Activated CD8-positive, alpha-beta T cell treated with anti-CD3 and anti-CD28 coated beads, Interleukin-2, amount 10 ng/mL, durations not matched to agents 7 days and 5 days (primary cell): Measurements from ENCODE around the gene TCEA2. TPM values are rescaled to one million over a fixed set of nuclear protein-coding genes. Genes with fewer than 3 reads are reported as not detected.

Source experiments
- ATAC-seq: fragments of 150-1000 bp; cut with Tn5 transposase; one replicate; pipeline ENCODE4 v1.10.0; 2021; ENCODE audit warnings: moderate library complexity
- CTCF ChIA-PET: fragments of 350-600 bp; sonication (Branson Sonifier 250); formaldehyde crosslinking; loops from one replicate; lab custom pipeline; 2021; ENCODE audit warnings: antibody characterized with exemption; lab: Charles Lee
- POLR2A ChIA-PET: fragments of 350-600 bp; sonication (Branson Sonifier 250); formaldehyde crosslinking; loops from one replicate; lab custom pipeline; 2021; ENCODE audit warnings: antibody characterized with exemption; lab: Charles Lee
- DNase-seq: peaks from one replicate; pipeline ENCODE4 v3.0.0-alpha.2; 2020
- H3K27ac Mint-ChIP-seq: one replicate; pipeline ENCODE4 v1.8.0; 2021; ENCODE audit warnings: mild to moderate bottlenecking, mixed read lengths
- H3K27me3 Mint-ChIP-seq: one replicate; pipeline ENCODE4 v1.8.0; 2021; ENCODE audit warnings: low read depth, mixed read lengths
- H3K36me3 Mint-ChIP-seq: one replicate; pipeline ENCODE4 v1.8.0; 2021; ENCODE audit warnings: low read depth, mixed read lengths
- H3K4me1 Mint-ChIP-seq: one replicate; pipeline ENCODE4 v1.8.0; 2021; ENCODE audit warnings: low read depth, mixed read lengths
- H3K4me3 Mint-ChIP-seq: one replicate; pipeline ENCODE4 v1.8.0; 2021; ENCODE audit warnings: mild to moderate bottlenecking, mixed read lengths
- H3K9me3 Mint-ChIP-seq: one replicate; pipeline ENCODE4 v1.8.0; 2022; ENCODE audit warnings: mixed read lengths; ENCODE audit not compliant: insufficient read depth
- total RNA-seq, 2 experiments: library from RNA; stranded (reverse); gene quantifications; one replicate each; pipeline ENCODE4 v1.2.3, GENCODE V29; 2021

TCEA2 gene
- total RNA-seq, 2 experiments from 2014 or later = 49.6 to 55.3 TPM

- Mint-ChIP-seq H3K4me3 (peak overlapping the region; percentile 76), H3K27me3 (no peaks in the 10 kb centered on the region), H3K4me1 (peaks cover 81% of the 10 kb centered on the region), H3K9me3 (no peaks in the 10 kb centered on the region), H3K36me3 (peaks cover 21% of the 10 kb centered on the region), H3K27ac (peak overlapping the region; percentile 99)
- ChIA-PET POLR2A (interaction anchor here (0.6 to 6.0 kb wide), 11 partner anchors 13 to 69 kb away, joined by 3 to 77 read pairs (median 4); partner anchors contain the start of genes OPRL1, PRPF6, RGS19 and SAMD10), CTCF (interaction anchor here (0.9 to 7.5 kb wide), 27 partner anchors 10 to 500 kb away, joined by 3 to 197 read pairs (median 9); partner anchors contain the start of genes LKAAEAR1, PRPF6, SAMD10 and SOX18)
- ATAC-seq = no peak
- peak; percentile 47 for DNase-seq
These were observed 25.3 kb upstream of the TCEA2 start for GRCh38 chr20:64037498-64038213.

- no peaks in the 10 kb centered on the region for H3K9me3 Mint-ChIP-seq
- H3K27me3 Mint-ChIP-seq = no peaks in the 10 kb centered on the region
- DNase-seq (peak; percentile 47), ATAC-seq (peak; percentile 31)
- H3K27ac Mint-ChIP-seq = no peak overlapping the region
- peak overlapping the region; percentile 76 for H3K4me3 Mint-ChIP-seq
- H3K36me3 Mint-ChIP-seq = peaks cover 18% of the 10 kb centered on the region
- peaks cover 80% of the 10 kb centered on the region for H3K4me1 Mint-ChIP-seq
- CTCF ChIA-PET = interaction anchor here (0.7 to 7.5 kb wide), 30 partner anchors 9 to 500 kb away, joined by 3 to 197 read pairs (median 8); partner anchors contain the start of genes LKAAEAR1, OPRL1, PRPF6 and RGS19
- POLR2A ChIA-PET = interaction anchor here (0.6 to 6.0 kb wide), 12 partner anchors 13 to 501 kb away, joined by 3 to 77 read pairs (median 4); partner anchors contain the start of genes LIME1, PRPF6, PTK6 and SAMD10
These were observed 24.8 kb upstream of the TCEA2 start for GRCh38 chr20:64038224-64038564.

GRCh38 chr20:64038565-64039292 lies 24.3 kb upstream of the TCEA2 start:
- DNase-seq = peak; percentile 84
- Mint-ChIP-seq H3K27me3 (no peaks in the 10 kb centered on the region), H3K27ac (peak overlapping the region; percentile 78), H3K36me3 (peaks cover 15% of the 10 kb centered on the region), H3K4me1 (peaks cover 76% of the 10 kb centered on the region), H3K9me3 (no peaks in the 10 kb centered on the region), H3K4me3 (peak overlapping the region; percentile 76)
- ATAC-seq = peak; percentile 76
- ChIA-PET POLR2A (interaction anchor here (0.6 to 6.0 kb wide), 16 partner anchors 14 to 501 kb away, joined by 3 to 77 read pairs (median 3); partner anchors contain the start of genes LIME1, PRPF6, PTK6 and SAMD10), CTCF (interaction anchor here (0.7 to 7.5 kb wide), 33 partner anchors 9 to 504 kb away, joined by 3 to 197 read pairs (median 7); partner anchors contain the start of genes LKAAEAR1, OPRL1, PRPF6 and RGS19)

- ATAC-seq = no peak
- Mint-ChIP-seq H3K4me1 (peaks cover 71% of the 10 kb centered on the region), H3K9me3 (no peaks in the 10 kb centered on the region), H3K36me3 (peaks cover 7% of the 10 kb centered on the region), H3K4me3 (peak overlapping the region; percentile 76), H3K27me3 (no peaks in the 10 kb centered on the region), H3K27ac (peak overlapping the region; percentile 49)
- POLR2A ChIA-PET = interaction anchor here (0.9 to 6.0 kb wide), 11 partner anchors 15 to 303 kb away, joined by 3 to 77 read pairs (median 3); partner anchors contain the start of genes LIME1, PRPF6, SAMD10 and TCEA2
- CTCF ChIA-PET = interaction anchor here (0.7 to 7.5 kb wide), 23 partner anchors 12 to 505 kb away, joined by 3 to 197 read pairs (median 12); partner anchors contain the start of genes LKAAEAR1, PRPF6, SAMD10 and SOX18
- no peak for DNase-seq
These were observed 23.5 kb upstream of the TCEA2 start for GRCh38 chr20:64039293-64040160.

DNA sequence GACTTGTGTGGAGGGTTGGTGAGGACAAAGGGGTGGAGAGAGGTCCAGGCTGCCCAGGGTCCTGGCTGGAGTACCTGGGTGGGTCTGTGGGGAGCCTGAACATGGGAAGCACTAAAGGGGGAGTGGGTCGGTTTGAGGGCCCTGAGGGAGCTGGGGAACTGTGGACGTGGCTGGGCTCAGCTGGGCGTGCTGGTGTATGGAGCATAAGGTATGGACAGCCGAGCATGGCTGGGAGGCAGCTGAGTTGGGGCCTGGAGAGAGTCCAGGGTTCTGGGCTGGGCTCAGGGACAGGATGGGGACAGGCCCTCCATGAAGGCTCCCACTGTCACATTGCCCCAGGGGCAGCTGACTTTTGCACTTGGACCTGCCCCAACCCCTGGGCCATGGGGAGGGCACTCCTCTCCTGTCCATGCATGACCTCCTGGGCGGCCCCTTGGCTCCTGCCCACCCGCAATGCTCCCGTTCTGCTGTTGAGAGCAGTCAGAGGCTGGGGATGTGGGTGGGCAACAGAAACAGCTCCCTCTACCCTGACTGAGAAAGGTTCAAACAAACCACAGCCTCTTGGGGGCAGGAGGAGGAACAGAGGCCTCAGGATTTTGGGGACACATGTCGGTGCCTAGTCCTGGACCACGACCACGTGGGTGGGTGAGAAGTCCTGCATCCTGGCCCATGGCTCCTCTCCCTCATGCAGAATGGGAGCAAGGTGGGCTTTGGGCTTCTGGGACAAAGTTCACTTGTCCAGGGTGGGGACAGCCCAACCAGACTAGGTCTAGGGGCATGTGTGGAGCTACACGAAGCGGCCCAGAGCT lies 22.6 kb upstream of the TCEA2 start:
- Mint-ChIP-seq H3K27me3 (no peaks in the 10 kb centered on the region), H3K36me3 (peaks cover under 1% of the 10 kb centered on the region), H3K4me3 (no peak overlapping the region), H3K4me1 (peaks cover 65% of the 10 kb centered on the region), H3K27ac (peak overlapping the region; percentile 69), H3K9me3 (no peaks in the 10 kb centered on the region)
- ATAC-seq (no peak), DNase-seq (no peak)
- ChIA-PET POLR2A (interaction anchor here (0.9 to 6.0 kb wide), 3 partner anchors 37 to 84 kb away, joined by 3 to 77 read pairs (median 4); partner anchors contain the start of genes PRPF6, SAMD10 and UCKL1), CTCF (interaction anchor here (0.9 to 7.5 kb wide), 12 partner anchors 11 to 80 kb away, joined by 4 to 197 read pairs (median 19); partner anchors contain the start of genes PRPF6, SAMD10, SOX18 and TCEA2)

DNA sequence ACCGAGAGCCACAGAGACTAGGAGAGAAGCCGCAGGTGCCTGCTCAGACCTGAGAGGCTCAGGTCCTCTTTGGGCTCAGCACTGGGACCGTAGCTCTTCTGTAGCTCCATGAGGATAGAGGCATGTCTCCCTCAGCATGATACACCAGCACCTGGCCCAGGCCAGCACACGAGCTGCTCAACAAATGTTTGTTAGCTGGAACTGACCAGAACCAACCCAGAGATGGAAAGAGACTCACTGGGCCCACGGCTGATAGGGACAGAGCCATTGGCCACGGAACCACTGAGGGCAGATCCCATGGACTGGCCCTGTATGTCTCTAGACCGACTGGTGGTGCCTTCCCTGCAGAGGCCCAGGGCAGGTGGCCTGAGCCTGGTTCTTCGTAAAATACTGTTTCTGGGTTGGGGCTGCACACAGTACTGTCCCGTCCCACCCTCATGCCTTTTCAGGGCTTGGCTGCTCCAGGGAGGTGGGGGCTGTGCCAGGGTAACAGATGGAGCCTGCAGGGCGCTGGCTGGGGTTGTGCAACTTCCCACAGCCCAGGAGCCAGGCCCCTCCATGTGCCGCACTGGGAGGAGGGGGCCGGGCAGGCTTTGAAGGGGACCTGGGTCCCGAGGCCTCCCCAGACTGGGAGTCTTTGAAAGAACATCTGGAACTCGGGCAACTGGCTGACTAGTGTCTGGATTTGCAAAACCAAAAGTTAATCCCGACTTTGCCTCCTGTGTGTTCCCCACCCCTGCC lies 21.8 kb upstream of the TCEA2 start:
- no peak for DNase-seq
- ChIA-PET POLR2A (interaction anchor here (1.5 to 6.0 kb wide), 2 partner anchors 13 to 60 kb away, joined by 3 to 77 read pairs; partner anchors contain the start of genes PRPF6 and SAMD10), CTCF (interaction anchor here (0.6 to 7.5 kb wide), 6 partner anchors 11 to 1795 kb away, joined by 4 to 197 read pairs (median 30); partner anchors contain the start of genes PRPF6, SAMD10 and SOX18)
- H3K9me3 Mint-ChIP-seq = no peaks in the 10 kb centered on the region
- ATAC-seq = no peak
- peaks cover 65% of the 10 kb centered on the region for H3K4me1 Mint-ChIP-seq
- peak overlapping the region; percentile 69 for H3K27ac Mint-ChIP-seq
- H3K27me3 Mint-ChIP-seq = peaks cover 6% of the 10 kb centered on the region
- peak overlapping the region; percentile 61 for H3K4me3 Mint-ChIP-seq
- no peaks in the 10 kb centered on the region for H3K36me3 Mint-ChIP-seq

GRCh38 chr20:64041781-64042053 lies 21.3 kb upstream of the TCEA2 start:
- POLR2A ChIA-PET = interaction anchor here (1.5 kb wide), 1 partner anchor 13 kb away, joined by 3 read pairs; no protein-coding TSS in a partner anchor

GRCh38 chr20:64042054-64042781 lies 20.8 kb upstream of the TCEA2 start:
- no peak for DNase-seq
- H3K4me1 Mint-ChIP-seq = peaks cover 60% of the 10 kb centered on the region
- H3K27ac Mint-ChIP-seq = peak overlapping the region; percentile 44
- peak overlapping the region; percentile 61 for H3K4me3 Mint-ChIP-seq
- no peaks in the 10 kb centered on the region for H3K36me3 Mint-ChIP-seq
- CTCF ChIA-PET = interaction anchor here (0.6 to 7.5 kb wide), 4 partner anchors 10 to 1796 kb away, joined by 4 to 197 read pairs (median 43); partner anchors contain the start of genes PRPF6, SAMD10 and SOX18
- ATAC-seq = no peak
- peaks cover 15% of the 10 kb centered on the region for H3K27me3 Mint-ChIP-seq
- POLR2A ChIA-PET = interaction anchor here (1.5 kb wide), 1 partner anchor 12 kb away, joined by 3 read pairs; no protein-coding TSS in a partner anchor
- no peaks in the 10 kb centered on the region for H3K9me3 Mint-ChIP-seq

More at GRCh38 chr20:64041781-64042053, 21.3 kb upstream of the TCEA2 start:
- Mint-ChIP-seq H3K36me3 (no peaks in the 10 kb centered on the region), H3K4me1 (peaks cover 63% of the 10 kb centered on the region), H3K9me3 (no peaks in the 10 kb centered on the region), H3K27ac (no peak overlapping the region), H3K27me3 (peaks cover 10% of the 10 kb centered on the region), H3K4me3 (peak overlapping the region; percentile 61)
- ATAC-seq = no peak
- no peak for DNase-seq
- CTCF ChIA-PET = interaction anchor here (0.6 to 7.5 kb wide), 5 partner anchors 10 to 1795 kb away, joined by 4 to 197 read pairs (median 35); partner anchors contain the start of genes PRPF6, SAMD10 and SOX18

DNA sequence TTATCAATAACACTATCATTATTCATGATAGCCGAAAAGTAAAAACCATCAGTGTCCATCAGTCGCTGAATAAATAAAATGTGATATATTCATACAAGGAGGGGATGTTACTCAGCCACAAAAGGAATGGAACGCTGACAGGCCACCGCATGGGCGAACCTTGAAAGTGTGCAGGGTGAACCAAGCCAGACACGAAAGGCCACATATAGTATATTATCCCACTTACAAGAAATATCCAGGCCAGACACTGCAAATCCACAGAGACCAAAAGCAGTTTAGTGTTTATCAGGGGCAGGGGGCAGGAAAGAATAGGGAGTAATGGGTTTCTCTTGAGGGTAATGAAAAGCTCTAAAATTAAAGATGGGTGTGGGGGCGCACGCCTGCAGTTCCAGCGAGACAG lies 19.2 kb upstream of the TCEA2 start:
- ATAC-seq (no peak), DNase-seq (no peak)
- Mint-ChIP-seq H3K4me3 (no peak overlapping the region), H3K9me3 (no peaks in the 10 kb centered on the region), H3K4me1 (peaks cover 56% of the 10 kb centered on the region), H3K27ac (no peak overlapping the region), H3K27me3 (peaks cover 22% of the 10 kb centered on the region), H3K36me3 (no peaks in the 10 kb centered on the region)
- ChIA-PET POLR2A (interaction anchor here (0.5 kb wide), 1 partner anchor 71 kb away, joined by 3 read pairs; no protein-coding TSS in a partner anchor), CTCF (interaction anchor here (2.1 to 3.0 kb wide), 2 partner anchors 14 to 63 kb away, joined by 8 to 9 read pairs; partner anchors contain the start of gene PRPF6)
